Medulla oblongata (tissue), 1 donor: ENCODE measurements around the gene HDAC4.

ENCODE experiments used
- DNase-seq: peaks from one replicate; pipeline ENCODE4 v3.0.0-alpha.2; 2015; ENCODE audit errors: extremely low spot score

HDAC4 gene

GRCh38 chr2:239397931-239398471 lies 2.8 kb downstream of the HDAC4 start:
- no peak for DNase-seq

DNA sequence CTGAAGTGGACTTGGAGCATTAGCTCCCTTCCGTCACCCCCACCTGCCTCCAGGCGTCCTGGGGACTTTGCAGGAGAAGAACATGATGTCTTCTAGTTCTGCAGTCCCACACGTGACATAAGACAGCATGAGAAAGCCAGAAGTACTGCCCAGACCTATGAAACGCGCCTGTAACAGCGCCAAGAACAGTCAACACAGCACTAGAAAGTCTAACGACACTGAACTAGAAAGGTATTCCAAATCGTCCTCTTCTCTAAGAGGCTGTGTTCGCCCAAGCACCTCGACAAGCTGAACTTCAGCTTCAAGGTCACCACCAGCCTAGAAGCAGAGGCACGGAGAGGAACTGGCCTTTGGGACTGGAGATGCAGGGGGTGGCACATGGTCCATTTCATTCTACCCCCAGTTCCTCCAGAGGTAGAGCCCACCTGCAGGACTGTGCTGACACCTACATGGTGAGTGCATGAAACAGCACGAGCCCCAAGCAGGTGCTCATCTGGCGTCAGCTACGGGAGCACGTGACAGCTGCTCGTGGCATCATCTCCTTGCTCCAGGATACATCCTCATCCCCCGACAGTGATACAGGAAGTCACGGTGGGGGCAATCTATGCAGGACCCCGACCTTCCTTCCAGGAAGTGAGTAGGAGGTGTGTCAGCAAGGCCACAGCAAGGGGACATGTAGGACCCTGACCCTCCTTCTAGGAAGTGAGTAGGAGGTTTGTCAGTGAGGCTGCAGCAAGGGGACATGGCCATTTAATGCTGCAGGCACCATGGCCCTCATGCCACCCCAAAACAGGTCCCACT lies 3.7 kb downstream of the HDAC4 start:
- no peak for DNase-seq

- no peak for DNase-seq
These were observed 5.3 kb downstream of the HDAC4 start for GRCh38 chr2:239395524-239395923.

DNA sequence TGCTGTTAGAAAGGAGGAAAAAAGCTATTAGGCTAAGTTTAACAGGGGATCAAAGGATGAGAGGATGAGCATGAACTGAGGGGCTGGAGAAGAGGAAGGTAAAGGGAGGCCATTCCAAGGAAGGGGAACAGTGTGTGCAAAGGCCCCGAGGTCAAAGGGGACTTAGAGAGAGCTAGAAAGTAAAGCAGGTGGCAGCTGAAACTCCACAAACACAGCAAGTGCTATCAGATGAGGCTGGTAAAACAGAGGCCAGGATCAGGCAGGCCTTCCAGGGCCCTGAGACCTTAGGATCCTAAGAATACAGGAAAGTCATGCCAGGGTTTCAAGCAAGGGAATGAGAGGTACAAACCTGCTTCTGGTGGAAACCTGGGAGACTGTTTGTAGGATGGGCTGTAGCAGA lies 5.8 kb downstream of the HDAC4 start:
- DNase-seq = no peak

GRCh38 chr2:239394346-239394945 lies 6.4 kb downstream of the HDAC4 start:
- no peak for DNase-seq

- DNase-seq = no peak
These were observed 6.9 kb downstream of the HDAC4 start for GRCh38 chr2:239393941-239394340.

DNA sequence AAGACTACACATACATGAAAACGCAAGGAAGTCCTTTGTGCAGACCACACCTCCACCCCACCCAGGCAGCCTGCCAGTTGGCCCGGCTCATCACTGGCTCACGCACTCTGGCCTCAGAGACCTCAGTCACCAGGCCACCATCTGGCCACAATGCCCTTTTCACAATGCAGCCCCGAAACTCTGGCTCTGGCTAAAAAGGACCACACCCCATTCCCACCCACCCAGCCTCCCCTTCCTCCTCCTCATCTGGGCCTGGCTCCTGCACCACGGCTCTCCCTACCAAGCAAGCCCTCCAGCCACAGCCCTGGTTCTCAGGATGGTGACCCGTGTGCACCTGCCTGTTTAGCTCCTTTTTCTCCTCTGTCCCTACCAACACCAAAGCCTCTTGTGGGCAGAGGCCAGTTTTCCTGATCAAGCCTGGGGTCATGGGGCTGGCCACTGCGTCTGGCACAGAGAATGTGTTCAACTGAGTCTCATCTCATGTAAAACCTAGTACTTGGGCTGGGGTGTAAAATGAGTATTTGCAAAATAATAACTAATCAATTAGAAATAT lies 7.4 kb downstream of the HDAC4 start:
- no peak for DNase-seq

GRCh38 chr2:239392688-239393387 lies 8.0 kb downstream of the HDAC4 start:
- DNase-seq = no peak

- no peak for DNase-seq
These were observed 8.8 kb downstream of the HDAC4 start for GRCh38 chr2:239392072-239392357.

DNA sequence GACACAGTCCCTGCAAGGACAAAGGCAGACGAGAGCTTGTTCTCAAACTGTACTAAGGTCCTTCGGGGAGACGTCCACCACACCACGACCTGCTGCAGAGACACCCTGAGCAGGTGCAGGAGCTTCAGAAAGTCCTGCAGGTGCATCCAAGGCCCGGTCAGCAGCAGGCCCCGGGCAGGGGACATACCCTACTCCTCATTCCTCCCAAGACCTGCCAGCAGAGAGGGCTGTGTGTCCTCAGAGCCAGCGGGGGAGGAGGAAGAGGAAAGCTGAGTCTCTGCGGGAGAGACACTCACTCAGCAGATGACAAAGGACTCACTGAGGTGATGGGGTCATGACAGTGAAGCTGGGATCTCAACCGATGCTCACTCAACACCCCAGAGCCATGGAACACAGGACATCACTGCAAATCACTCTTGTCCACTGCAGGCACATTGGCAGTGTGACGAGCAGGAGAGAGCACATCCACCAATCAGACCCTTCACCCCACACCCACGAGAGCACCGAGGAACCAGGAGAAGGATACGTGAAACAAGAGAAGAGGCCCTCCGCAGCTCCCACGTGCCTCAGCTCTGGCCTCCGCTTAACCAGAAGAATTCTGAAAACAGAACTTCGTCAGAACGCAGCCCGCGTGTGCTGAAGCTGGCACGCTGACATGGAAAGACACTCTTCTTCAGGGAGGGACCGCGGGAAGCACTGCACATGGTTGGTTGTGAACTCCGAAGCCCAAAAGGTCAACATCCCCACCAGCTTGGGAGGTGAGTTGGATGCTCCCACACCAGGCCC lies 9.3 kb downstream of the HDAC4 start:
- DNase-seq = no peak

GRCh38 chr2:239390546-239391285 lies 10.1 kb downstream of the HDAC4 start:
- DNase-seq = no peak

GRCh38 chr2:239389414-239390329 lies 11.1 kb downstream of the HDAC4 start:
- no peak for DNase-seq

DNA sequence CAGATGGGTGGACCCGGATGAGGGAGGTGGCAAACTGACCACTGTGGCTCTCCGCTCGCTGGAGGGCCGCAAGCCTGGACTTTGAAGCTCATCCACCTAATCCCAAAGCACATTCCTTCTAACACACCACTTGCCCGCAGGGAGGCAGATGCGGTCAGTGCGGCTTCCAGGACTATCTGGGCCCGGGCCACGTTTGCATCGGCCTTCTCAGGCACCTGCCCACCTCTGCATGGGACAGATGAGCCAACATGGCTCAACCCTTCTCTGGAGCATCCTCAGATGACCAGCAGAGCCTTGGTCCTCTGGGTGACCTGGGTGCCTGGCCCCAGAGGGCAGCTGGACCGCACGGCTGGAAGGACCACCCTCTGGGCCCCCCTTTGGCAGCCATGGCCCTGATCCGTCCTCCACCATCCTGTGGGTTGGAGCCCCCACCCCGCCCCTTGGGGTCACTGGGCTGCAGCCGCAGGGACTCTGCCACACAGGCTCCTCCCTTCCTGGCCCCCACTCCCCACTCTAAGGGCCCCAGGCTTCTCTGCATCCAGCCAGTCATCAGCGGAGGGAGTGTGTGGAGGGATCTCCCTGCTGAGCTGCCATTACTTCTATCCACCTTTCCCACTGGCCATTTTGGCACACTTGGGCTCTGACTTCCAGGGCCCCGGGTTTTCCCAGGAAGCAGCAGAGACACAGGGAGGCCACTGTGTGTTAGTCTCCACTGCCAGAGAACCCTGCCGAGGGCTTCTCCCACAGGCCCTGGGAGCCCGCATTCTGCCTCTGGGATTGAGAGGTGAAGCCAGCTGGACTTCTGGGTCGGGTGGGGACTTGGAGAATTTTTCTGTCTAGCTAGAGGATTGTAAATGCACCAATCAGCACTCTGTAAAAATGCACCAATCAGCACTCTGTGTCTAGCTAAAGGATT lies 12.3 kb downstream of the HDAC4 start:
- DNase-seq = no peak

- no peak for DNase-seq
These were observed 13.0 kb downstream of the HDAC4 start for GRCh38 chr2:239387811-239388210.

DNA sequence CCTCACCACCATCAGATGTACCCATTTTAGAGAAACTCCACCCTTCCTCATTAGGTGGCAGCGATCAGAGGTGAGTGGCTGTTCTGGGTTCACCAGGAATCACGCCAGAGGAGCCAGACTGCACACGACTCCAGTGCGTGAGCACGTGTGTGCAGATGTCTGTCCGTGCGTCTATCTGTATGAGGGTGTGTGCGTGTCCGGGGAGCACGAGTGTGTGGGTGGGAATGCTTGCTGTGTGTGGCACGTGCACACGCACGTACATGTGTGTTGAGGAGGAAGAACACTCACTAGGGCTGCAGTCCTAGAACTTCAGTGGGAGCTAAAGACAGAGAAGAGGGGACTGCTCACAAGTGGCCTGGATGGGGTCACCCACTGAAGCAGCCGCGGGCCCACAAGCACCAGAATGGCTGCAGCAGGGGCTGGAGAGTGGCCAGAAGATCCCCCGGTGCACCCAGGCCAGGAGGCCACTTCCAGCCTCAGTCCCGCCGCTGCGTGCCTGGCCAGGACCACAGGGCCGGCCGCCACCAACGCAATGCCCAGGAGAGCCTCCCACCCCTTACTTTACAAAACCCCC lies 13.9 kb downstream of the HDAC4 start:
- no peak for DNase-seq

DNA sequence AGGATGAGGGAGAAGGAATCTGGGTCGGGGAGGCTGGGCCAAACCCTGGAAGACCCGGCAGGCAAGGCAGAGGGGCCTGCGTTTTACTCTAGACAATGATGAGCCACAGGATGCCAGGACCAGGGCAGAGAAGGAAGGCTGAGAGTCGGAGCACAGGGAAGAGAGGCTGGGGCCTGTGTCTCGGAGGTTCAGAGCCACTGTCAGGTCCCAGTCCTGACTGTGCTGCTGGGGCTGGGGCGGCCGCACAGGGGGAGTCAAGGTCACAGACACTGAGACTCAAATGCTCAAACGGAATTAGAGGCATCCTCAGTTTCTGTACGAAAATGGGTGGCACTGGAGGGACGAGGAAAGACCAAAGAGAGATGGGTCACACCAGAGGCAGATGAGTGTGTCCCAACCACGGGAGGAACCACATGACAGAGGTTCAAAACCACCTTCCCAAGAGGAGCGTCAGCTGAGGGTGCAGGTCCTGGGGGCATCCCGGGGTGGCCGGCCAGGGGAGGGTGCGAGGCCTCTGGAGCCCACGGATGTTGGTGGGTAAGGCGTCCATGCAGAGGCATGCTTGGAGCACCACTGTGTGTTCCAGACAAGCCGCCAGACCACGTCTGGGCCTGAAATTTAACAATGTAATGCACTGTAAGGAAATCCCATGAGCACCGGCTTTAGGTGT lies 14.7 kb downstream of the HDAC4 start:
- no peak for DNase-seq

- no peak for DNase-seq
These were observed 15.5 kb downstream of the HDAC4 start for GRCh38 chr2:239385096-239386000.
